ENCODE results near the gene ANKRD50. TPM values are rescaled to one million over a fixed set of nuclear protein-coding genes. Genes with fewer than 3 reads are reported as not detected.

Gene ANKRD50
- total and polyA plus RNA-seq, 2 of the 13 experiments (the other 11 are each of a cell fraction or from before 2014, with no cell fraction given), result 2.4 to 4.4 TPM

GRCh38 chr4:124711471-124712371 lies 811 bp downstream of the ANKRD50 start (continued):
- TF ChIP-seq MEIS1 (CRISPR knock-in tag; IDR thresholded peaks at IDR 0.05; ENCODE audit: borderline replicate concordance) (no peak; the same call in 1 of the 2 replicates), MED13 (CRISPR knock-in tag; IDR thresholded peaks at IDR 0.05) (no peak), ZNF256 (CRISPR knock-in tag; conservative IDR thresholded peaks at IDR 0.05) (no peak), REPIN1 (CRISPR knock-in tag; IDR thresholded peaks at IDR 0.05; ENCODE audit: borderline replicate concordance, low read depth) (peak; percentile 38; the same call in 1 of the 2 replicates), ZHX2 (IDR thresholded peaks at IDR 0.05; ENCODE audit: low read depth) (no peak), ZHX2 (CRISPR knock-in tag; IDR thresholded peaks at IDR 0.05; ENCODE audit: borderline replicate concordance) (no peak), ZNF276 (CRISPR knock-in tag; IDR thresholded peaks at IDR 0.05; ENCODE audit: low read depth) (0 out of 2 replicates have a peak, but pooled peaks have one; percentile 32), ZNF460 (CRISPR knock-in tag; IDR thresholded peaks at IDR 0.05; ENCODE audit: borderline replicate concordance) (no peak), ZNF296 (CRISPR knock-in tag; conservative IDR thresholded peaks at IDR 0.05) (no peak), ZNF790 (CRISPR knock-in tag; IDR thresholded peaks at IDR 0.05; ENCODE audit: borderline replicate concordance) (peak; percentile 78; the same call in 1 of the 2 replicates), ATF7-NPFF (CRISPR knock-in tag; IDR thresholded peaks at IDR 0.05; ENCODE audit: low read depth) (no peak), ZFY (CRISPR knock-in tag; IDR thresholded peaks at IDR 0.05) (0 out of 2 replicates have a peak, but pooled peaks have one; percentile 24), HNF4A (CRISPR knock-in tag; IDR thresholded peaks at IDR 0.05) (no peak), GLMP (CRISPR knock-in tag; IDR thresholded peaks at IDR 0.05; ENCODE audit: borderline replicate concordance) (no peak), TAF15 (IDR thresholded peaks at IDR 0.05; ENCODE audit: low read depth, low read length, poor library complexity, severe bottlenecking) (no peak), ZNF772 (CRISPR knock-in tag; IDR thresholded peaks at IDR 0.05) (no peak), ZNF552 (CRISPR knock-in tag; IDR thresholded peaks at IDR 0.05; ENCODE audit: borderline replicate concordance) (no peak), ZNF326 (CRISPR knock-in tag; IDR thresholded peaks at IDR 0.05; ENCODE audit: borderline replicate concordance) (no peak), ZNF670 (CRISPR knock-in tag; IDR thresholded peaks at IDR 0.05; ENCODE audit: borderline replicate concordance) (no peak)
